ENCODE results near the gene LRRC23. TPM values are rescaled to one million over a fixed set of nuclear protein-coding genes. Genes with fewer than 3 reads are reported as not detected.
"Not testable (repeated sequence)": the region's sequence is repeated elsewhere in the genome, so short reads cannot be mapped to it uniquely, and the experiment has no call there.

LRRC23 gene
- total RNA-seq, 1 donor from 2014 or later, result 8.6 TPM

DNA sequence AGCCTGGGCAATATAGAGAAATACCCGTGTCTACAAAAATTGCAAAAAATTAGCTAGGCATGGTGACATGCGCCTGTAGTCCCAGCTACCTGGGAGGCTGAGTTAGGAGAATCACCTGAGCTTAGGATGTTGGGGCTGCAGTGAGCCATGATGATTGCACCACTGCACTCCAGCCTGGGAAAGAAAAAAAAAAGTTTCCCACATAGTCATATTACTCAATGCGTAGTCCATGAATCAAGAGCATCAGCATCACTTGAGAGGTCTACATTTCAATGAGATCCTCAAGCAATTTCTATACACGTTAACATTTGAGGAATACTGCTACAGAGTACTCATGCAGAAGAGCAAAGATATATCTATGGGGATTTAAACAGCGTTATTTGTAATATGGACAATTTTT, 5.2 kb upstream of the LRRC23 start:
- Histone ChIP-seq H3K4me1 (peaks cover 7% of the 10 kb centered on the region), H3K9me3 (no peaks in the 10 kb centered on the region), H3K27ac (no peak overlapping the region), H3K36me3 (no peaks in the 10 kb centered on the region), H3K27me3 (no peaks in the 10 kb centered on the region), H3K4me3 (no peak overlapping the region)
- TF ChIP-seq POLR2A (IDR thresholded peaks at IDR 0.05), result no peak
- TF ChIP-seq POLR2AphosphoS5 (IDR thresholded peaks at IDR 0.05; ENCODE audit: insufficient read depth in 1 of 2, low read depth in 1 of 2), result no peak
- TF ChIP-seq, protein P1, sequence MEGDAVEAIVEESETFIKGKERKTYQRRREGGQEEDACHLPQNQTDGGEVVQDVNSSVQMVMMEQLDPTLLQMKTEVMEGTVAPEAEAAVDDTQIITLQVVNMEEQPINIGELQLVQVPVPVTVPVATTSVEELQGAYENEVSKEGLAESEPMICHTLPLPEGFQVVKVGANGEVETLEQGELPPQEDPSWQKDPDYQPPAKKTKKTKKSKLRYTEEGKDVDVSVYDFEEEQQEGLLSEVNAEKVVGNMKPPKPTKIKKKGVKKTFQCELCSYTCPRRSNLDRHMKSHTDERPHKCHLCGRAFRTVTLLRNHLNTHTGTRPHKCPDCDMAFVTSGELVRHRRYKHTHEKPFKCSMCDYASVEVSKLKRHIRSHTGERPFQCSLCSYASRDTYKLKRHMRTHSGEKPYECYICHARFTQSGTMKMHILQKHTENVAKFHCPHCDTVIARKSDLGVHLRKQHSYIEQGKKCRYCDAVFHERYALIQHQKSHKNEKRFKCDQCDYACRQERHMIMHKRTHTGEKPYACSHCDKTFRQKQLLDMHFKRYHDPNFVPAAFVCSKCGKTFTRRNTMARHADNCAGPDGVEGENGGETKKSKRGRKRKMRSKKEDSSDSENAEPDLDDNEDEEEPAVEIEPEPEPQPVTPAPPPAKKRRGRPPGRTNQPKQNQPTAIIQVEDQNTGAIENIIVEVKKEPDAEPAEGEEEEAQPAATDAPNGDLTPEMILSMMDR (IDR thresholded peaks at IDR 0.05), result no peak
- intact Hi-C loops (cut with DNase I), result no loop called here
- DNase-seq (ENCODE audit: extremely low spot score in 2 of 2), result no peak

DNA sequence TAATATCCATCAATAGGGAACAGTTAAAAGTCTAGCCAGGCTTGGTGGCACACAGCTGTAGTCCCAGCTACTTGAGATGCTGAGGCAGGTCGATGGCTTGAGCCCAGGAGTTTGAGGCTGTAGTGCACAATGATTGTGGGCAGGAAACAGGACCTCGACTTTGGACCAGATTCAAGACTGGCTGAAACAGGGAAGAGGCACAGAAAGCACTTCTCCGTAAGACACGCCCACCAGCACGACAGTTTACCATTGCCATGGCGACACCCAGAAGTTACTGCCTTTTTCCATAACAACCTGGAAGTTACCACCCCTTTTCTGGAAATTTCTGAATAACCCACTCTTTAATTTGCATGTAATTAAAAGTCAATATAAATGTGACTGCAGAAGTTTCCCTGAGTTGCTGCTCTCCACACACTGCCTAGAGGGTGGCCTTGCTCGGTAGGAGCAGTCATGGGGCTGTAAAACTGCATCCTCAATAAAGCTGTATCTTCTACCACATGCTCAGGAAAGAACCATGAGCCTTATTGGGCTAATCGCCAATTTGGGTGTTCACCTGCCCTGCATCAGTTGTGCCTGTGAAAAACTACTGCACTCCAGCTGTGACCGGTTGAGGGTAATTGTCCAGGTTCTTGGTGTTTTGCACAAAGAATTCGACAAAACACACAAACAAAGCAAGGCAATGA, 4.6 kb upstream of the LRRC23 start:
- TF ChIP-seq POLR2A (IDR thresholded peaks at IDR 0.05) (no peak), POLR2AphosphoS5 (IDR thresholded peaks at IDR 0.05; ENCODE audit: insufficient read depth in 1 of 2, low read depth in 1 of 2) (no peak)
- TF ChIP-seq, protein P1 (IDR thresholded peaks at IDR 0.05), result no peak

DNA sequence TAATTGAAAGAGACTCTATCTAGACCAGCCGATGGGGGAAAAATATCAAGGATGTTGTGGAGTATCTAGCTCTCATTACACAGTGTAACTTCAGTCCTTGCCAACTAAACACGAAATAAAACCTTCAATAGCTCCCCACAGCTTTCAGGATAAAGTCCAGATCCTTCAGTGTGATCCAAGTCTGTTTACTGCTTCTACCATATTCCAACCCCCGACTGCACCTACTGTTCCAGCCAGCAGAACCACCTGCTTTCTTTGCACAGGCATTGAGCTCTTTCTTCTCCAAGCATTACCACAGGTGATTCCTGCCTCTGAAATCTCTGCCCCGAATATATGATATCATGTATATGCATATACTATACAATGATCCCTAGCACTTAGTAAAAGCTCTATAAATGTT, 2.2 kb upstream of the LRRC23 start:
- no peaks in the 10 kb centered on the region for H3K9me3 ChIP-seq
- H3K4me1 ChIP-seq, result peaks cover 16% of the 10 kb centered on the region
- no peaks in the 10 kb centered on the region for H3K36me3 ChIP-seq
- intact Hi-C loops (cut with DNase I), result no loop called here
- DNase-seq (ENCODE audit: extremely low spot score in 2 of 2), result no peak
- H3K4me3 ChIP-seq, result no peak overlapping the region
- no peak overlapping the region for H3K27ac ChIP-seq
- H3K27me3 ChIP-seq, result no peaks in the 10 kb centered on the region
- TF ChIP-seq, protein P1 (IDR thresholded peaks at IDR 0.05), result no peak
- TF ChIP-seq POLR2A (IDR thresholded peaks at IDR 0.05), result no peak
- no peak for TF ChIP-seq POLR2AphosphoS5 (IDR thresholded peaks at IDR 0.05; ENCODE audit: insufficient read depth in 1 of 2, low read depth in 1 of 2)

More for the DNA sequence above, 4.6 kb upstream of the LRRC23 start:
- intact Hi-C loops (cut with DNase I), result no loop called here
- DNase-seq (ENCODE audit: extremely low spot score in 2 of 2), result no peak
- no peak overlapping the region for H3K27ac ChIP-seq
- H3K9me3 ChIP-seq, result no peaks in the 10 kb centered on the region
- peaks cover 10% of the 10 kb centered on the region for H3K4me1 ChIP-seq
- no peak overlapping the region for H3K4me3 ChIP-seq
- no peaks in the 10 kb centered on the region for H3K36me3 ChIP-seq
- H3K27me3 ChIP-seq, result no peaks in the 10 kb centered on the region

DNA sequence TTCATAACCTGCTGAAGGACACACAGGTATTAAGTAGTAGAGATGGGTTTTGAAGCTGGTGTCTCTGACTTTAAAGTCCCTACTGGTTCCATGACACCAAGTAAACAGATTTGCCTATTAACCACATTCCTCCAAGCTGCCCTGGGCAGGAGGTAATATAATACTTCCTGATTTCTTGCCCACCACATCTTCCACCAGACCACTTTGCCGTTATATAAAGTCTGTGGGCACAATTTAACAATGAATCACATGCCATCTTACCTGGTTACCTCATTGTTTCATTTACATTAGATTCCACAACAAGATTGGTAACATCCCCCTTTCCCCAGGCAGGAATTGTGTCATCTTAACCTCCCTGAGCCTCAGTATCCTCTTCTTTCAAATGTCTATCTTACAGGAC, 900 bp upstream of the LRRC23 start:
- peaks cover 16% of the 10 kb centered on the region for H3K4me1 ChIP-seq
- no peaks in the 10 kb centered on the region for H3K27me3 ChIP-seq
- H3K4me3 ChIP-seq, result no peak overlapping the region
- H3K27ac ChIP-seq, result no peak overlapping the region
- H3K36me3 ChIP-seq, result peaks cover 0 to 5% of the 10 kb centered on the region in 2 donors
- no peak for DNase-seq (ENCODE audit: extremely low spot score in 2 of 2)
- no peaks in the 10 kb centered on the region for H3K9me3 ChIP-seq
- intact Hi-C loops (cut with DNase I), result no loop called here
- TF ChIP-seq, protein P1 (IDR thresholded peaks at IDR 0.05), result no peak
- TF ChIP-seq POLR2A (IDR thresholded peaks at IDR 0.05) (no peak), POLR2AphosphoS5 (IDR thresholded peaks at IDR 0.05; ENCODE audit: insufficient read depth in 1 of 2, low read depth in 1 of 2) (no peak)

DNA sequence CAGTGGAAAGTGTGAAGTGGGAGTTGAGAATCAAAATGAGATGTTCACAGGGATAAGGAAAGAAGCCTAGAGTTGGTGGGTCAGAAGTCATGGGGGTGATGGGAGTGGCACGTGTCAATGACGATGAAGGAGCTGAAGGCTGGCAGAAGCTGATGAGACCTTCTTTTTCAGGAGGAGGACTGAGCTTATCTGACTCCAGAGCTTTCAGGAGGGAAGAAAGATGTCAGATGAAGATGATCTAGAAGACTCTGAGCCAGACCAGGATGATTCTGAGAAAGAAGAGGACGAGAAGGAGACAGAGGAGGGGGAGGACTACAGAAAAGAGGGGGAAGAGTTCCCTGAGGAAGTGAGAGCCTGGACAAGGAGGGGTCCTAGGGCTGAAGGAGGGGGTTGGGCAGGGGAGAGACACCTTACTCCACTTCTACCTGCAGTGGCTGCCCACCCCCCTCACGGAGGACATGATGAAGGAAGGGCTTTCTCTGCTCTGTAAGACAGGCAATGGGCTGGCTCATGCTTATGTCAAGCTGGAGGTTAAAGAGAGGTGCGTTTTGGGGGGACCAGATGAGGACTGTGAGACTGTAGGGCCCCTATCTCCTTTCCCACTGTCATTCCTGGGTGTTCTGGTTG, 905 bp downstream of the LRRC23 start:
- H3K27me3 ChIP-seq, result no peaks in the 10 kb centered on the region
- H3K36me3 ChIP-seq, result peaks cover 0 to 5% of the 10 kb centered on the region in 2 donors
- intact Hi-C loops (cut with DNase I), result no loop called here
- H3K27ac ChIP-seq, result peak overlapping the region; percentile 76
- no peak for DNase-seq (ENCODE audit: extremely low spot score in 2 of 2)
- H3K4me3 ChIP-seq, result peak overlapping the region; percentile 74 to 77
- no peaks in the 10 kb centered on the region for H3K9me3 ChIP-seq
- TF ChIP-seq POLR2A (IDR thresholded peaks at IDR 0.05) (no peak), POLR2AphosphoS5 (IDR thresholded peaks at IDR 0.05; ENCODE audit: insufficient read depth in 1 of 2, low read depth in 1 of 2) (no peak)
- TF ChIP-seq, protein P1 (IDR thresholded peaks at IDR 0.05), result no peak
- H3K4me1 ChIP-seq, result peaks cover 16% of the 10 kb centered on the region

DNA sequence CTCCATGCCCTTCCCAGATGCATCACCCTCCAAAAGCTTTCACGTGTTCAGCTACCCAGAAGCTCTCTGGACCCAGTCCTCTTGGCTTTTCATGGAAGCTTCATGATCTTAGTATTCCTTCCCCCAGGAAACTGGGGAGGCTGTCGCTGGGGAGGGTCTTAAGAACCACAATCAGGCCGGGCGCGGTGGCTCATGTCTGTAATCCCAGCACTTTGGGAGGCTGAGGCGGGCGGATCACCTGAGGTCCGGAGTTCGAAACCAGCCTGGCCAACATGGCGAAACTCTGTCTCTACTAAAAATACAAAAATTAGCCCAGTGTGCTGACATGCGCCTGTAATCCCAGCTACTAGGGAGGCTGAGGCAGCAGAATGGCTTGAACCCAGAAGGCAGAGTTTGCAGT, 3.5 kb downstream of the LRRC23 start:
- peaks cover 16% of the 10 kb centered on the region for H3K4me1 ChIP-seq
- intact Hi-C loops (cut with DNase I); H3K27me3 ChIP-seq; H3K36me3 ChIP-seq; H3K27ac ChIP-seq; H3K9me3 ChIP-seq; DNase-seq (ENCODE audit: extremely low spot score in 2 of 2); H3K4me3 ChIP-seq: not testable (repeated sequence)

Data from vagina (tissue), 2 donors.